Lung (tissue), 12 donors: ENCODE measurements around the gene ANLN. TPM values are rescaled to one million over a fixed set of nuclear protein-coding genes. Genes with fewer than 3 reads are reported as not detected.
"Not testable (repeated sequence)": the region's sequence is repeated elsewhere in the genome, so short reads cannot be mapped to it uniquely, and the experiment has no call there.

Experiments
- ATAC-seq: fragments of 200-7000 bp; cut with Tn5 transposase; one replicate; pipeline ENCODE4 v1.9.1; 2020; ENCODE audit warnings: moderate number of reproducible peaks; ENCODE audit not compliant: insufficient read depth, low FRiP score
- DNase-seq, 3 donors: peaks; one replicate each; pipeline ENCODE4 v3.0.0-alpha.2; 2013 to 2017
- H3K27ac ChIP-seq, 2 donors: one replicate each; pipeline ENCODE4 v1.5.1; 2013; ENCODE audit warnings: mild to moderate bottlenecking in 2 of 2, moderate library complexity in 2 of 2, control low read depth in 1 of 2, inconsistent platforms in 1 of 2, low read depth in 1 of 2, low read length in 1 of 2
- H3K27me3 ChIP-seq, 3 donors: one replicate each; pipeline ENCODE4 v1.5.1; 2013; ENCODE audit warnings: low read length in 2 of 3; ENCODE audit not compliant: control insufficient read depth in 3 of 3, insufficient read depth in 3 of 3
- H3K36me3 ChIP-seq, 4 donors: one replicate each; pipeline ENCODE4 v1.5.1; 2013; ENCODE audit warnings: low read length in 4 of 4, mild to moderate bottlenecking in 1 of 4, moderate library complexity in 1 of 4; ENCODE audit not compliant: control insufficient read depth in 4 of 4, insufficient read depth in 4 of 4
- H3K4me1 ChIP-seq, 5 donors: one replicate each; pipeline ENCODE4 v1.5.1; 2013; ENCODE audit warnings: low read length in 5 of 5, mild to moderate bottlenecking in 2 of 5, moderate library complexity in 1 of 5; ENCODE audit not compliant: control insufficient read depth in 5 of 5, insufficient read depth in 5 of 5
- H3K4me3 ChIP-seq: one replicate; pipeline ENCODE4 v1.5.1; 2013; ENCODE audit warnings: mild to moderate bottlenecking, control low read depth, moderate library complexity
- H3K9ac ChIP-seq, 2 donors: one replicate each; pipeline ENCODE4 v1.5.1; 2013; ENCODE audit warnings: low read length in 2 of 2, control low read depth in 1 of 2; ENCODE audit not compliant: insufficient read depth in 1 of 2
- H3K9me3 ChIP-seq, 4 donors: one replicate each; pipeline ENCODE4 v1.5.1; 2013; ENCODE audit warnings: low read length in 3 of 4, mild to moderate bottlenecking in 1 of 4, moderate library complexity in 1 of 4; ENCODE audit not compliant: control insufficient read depth in 4 of 4, insufficient read depth in 3 of 4
- WGBS, 2 donors: extraction: QIAGEN DNeasy Blood & Tissue Kit; methylation state at CpG; one replicate each; pipeline ENCODE4 v1.1.7; 2013; 5-methylcytosine and 5-hydroxymethylcytosine counted together
- polyA plus RNA-seq, 2 donors: library from polyadenylated mRNA; stranded (reverse); fragments of 200-250 nt; gene quantifications; one replicate each; pipeline ENCODE4 v1.2.1, GENCODE V29; 2013
- total RNA-seq, 2 donors: library from RNA; depleted of rRNA in 1 of 2; stranded (reverse); fragments of >200 nt in 1 of 2; gene quantifications; one replicate each; pipeline ENCODE4 v1.2.1, GENCODE V29; 2014 to 2021
- TF ChIP-seq, protein P1 (sequence below): IDR thresholded peaks from 2 replicates; pipeline ENCODE4 v1.5.1; 2012; ENCODE audit warnings: mild to moderate bottlenecking; ENCODE audit errors: control extremely low read depth, extremely low read depth
- donor health status: control.
- donor health status: control.
- donor health status: Bipolar disorder and iron deficiency.
- donor health status: healthy.
- donor health status: DM: yes; HTN: yes; CAD: no.

ANLN gene
- total and polyA plus RNA-seq, 4 donors, result 1.4 to 13.8 (median 3.2) TPM

DNA sequence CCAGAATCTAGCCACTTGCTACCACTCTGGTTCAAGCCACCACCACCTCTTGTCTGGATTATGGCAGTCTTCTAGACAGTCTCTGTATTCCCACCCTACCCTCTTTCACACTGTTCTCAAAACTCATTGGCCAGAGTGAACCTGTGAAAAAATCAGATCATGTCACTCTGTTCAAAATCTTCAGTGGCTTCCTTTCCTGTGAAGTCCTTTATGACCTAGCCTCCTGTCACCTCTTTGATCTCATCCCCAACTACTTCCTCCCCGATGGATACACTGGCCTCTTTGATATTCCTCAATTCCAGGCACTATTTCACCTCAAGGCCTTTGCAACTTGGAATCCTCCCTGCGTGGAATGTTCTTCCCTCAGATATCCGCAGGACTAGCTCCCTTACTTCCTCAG lies 21.2 kb upstream of the ANLN start:
- Histone ChIP-seq H3K27ac (no peak overlapping the region), H3K27me3 (peaks cover 0 to 20% (median 4%) of the 10 kb centered on the region in 3 donors), H3K9ac (no peak overlapping the region), H3K4me1 (peaks cover 0 to 2% (median 0%) of the 10 kb centered on the region in 5 donors), H3K4me3 (no peak overlapping the region), H3K36me3 (no peaks in the 10 kb centered on the region), H3K9me3 (no peaks in the 10 kb centered on the region)
- no peak for ATAC-seq
- WGBS, 2 donors, result 85 to 87% methylated on average over 3 of the region's 3 CpGs
- TF ChIP-seq, protein P1, sequence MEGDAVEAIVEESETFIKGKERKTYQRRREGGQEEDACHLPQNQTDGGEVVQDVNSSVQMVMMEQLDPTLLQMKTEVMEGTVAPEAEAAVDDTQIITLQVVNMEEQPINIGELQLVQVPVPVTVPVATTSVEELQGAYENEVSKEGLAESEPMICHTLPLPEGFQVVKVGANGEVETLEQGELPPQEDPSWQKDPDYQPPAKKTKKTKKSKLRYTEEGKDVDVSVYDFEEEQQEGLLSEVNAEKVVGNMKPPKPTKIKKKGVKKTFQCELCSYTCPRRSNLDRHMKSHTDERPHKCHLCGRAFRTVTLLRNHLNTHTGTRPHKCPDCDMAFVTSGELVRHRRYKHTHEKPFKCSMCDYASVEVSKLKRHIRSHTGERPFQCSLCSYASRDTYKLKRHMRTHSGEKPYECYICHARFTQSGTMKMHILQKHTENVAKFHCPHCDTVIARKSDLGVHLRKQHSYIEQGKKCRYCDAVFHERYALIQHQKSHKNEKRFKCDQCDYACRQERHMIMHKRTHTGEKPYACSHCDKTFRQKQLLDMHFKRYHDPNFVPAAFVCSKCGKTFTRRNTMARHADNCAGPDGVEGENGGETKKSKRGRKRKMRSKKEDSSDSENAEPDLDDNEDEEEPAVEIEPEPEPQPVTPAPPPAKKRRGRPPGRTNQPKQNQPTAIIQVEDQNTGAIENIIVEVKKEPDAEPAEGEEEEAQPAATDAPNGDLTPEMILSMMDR, result no peak
- no peak for DNase-seq

DNA sequence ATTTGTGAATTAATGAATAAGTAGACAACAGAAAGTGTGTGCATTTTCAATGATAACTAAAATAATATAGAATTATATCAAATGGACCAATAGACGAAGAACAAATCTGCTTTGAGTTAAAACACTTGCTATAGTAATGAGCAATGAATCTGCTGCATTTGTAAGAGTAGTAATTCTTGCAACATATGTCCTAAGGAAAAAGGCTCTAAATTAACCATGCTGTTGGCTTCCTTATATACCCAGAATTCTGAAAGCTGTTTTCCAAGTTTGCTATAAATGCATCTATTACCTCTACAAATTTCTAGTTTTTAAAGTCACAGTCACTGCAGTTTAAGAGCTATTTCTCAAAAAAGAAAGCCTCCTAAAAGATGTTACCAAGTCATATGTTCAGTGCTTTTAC lies 20.5 kb upstream of the ANLN start:
- H3K4me3 ChIP-seq, result no peak overlapping the region
- ATAC-seq (no peak), DNase-seq (no peak)
- H3K36me3 ChIP-seq, result no peaks in the 10 kb centered on the region
- no peaks in the 10 kb centered on the region for H3K9me3 ChIP-seq
- no peak overlapping the region for H3K9ac ChIP-seq
- H3K4me1 ChIP-seq, result peaks cover 0 to 2% (median 0%) of the 10 kb centered on the region in 5 donors
- TF ChIP-seq, protein P1, result no peak
- WGBS, 2 donors, result 94 to 97% methylated on average over 1 of the region's 1 CpG
- peaks cover 0 to 20% (median 4%) of the 10 kb centered on the region in 3 donors for H3K27me3 ChIP-seq
- H3K27ac ChIP-seq, result no peak overlapping the region

DNA sequence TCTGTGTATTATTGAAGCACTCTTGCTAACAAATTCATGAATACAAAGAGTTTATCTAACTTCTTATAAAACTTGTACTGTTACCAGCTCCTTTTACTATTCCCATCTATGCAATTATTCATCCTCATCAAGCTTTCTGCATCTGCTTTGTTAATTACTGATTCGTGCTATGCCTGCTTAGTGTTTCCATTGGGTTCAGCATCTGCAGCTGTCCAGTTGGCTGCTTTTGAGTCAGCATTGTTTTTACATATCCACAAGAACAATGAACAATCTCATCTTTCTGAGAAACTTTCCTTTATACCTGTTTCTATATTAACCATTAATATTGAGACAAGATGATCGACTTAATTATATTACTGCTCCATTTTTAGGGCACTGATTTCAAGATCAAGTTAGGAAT lies 19.6 kb upstream of the ANLN start:
- TF ChIP-seq, protein P1, result no peak
- Histone ChIP-seq H3K9me3 (no peaks in the 10 kb centered on the region), H3K36me3 (no peaks in the 10 kb centered on the region), H3K4me1 (peaks cover 0 to 2% (median 0%) of the 10 kb centered on the region in 5 donors), H3K9ac (no peak overlapping the region), H3K27me3 (peaks cover 0 to 15% (median 2%) of the 10 kb centered on the region in 3 donors), H3K27ac (no peak overlapping the region), H3K4me3 (no peak overlapping the region)
- ATAC-seq (no peak), DNase-seq (no peak)
- 88 to 91% methylated on average over 2 of the region's 2 CpGs for WGBS, 2 donors

DNA sequence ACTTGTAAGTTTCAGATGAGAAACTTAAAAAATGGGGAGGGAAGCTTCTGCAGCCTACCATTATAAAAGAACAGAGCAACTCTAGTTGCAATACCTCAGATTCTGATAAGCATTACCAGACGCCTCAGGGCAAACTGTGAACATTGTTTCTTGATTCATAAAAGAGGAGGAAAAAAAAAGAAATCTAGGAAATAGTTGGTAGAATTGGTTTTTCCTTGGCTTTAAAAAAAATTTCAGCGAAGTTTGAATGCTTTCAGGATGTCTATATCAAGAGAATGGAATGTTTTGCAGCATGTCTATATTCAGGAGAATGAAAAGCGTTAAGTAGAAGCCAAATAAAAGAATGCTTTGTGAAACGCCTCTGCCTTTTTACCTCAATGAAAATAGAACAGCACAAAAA lies 17.5 kb upstream of the ANLN start:
- no peaks in the 10 kb centered on the region for H3K36me3 ChIP-seq
- H3K27ac ChIP-seq, result no peak overlapping the region
- TF ChIP-seq, protein P1, result no peak
- no peak overlapping the region for H3K4me3 ChIP-seq
- H3K27me3 ChIP-seq, result peaks cover 0 to 3% (median 0%) of the 10 kb centered on the region in 3 donors
- WGBS, 2 donors, result 73 to 82% methylated on average over 4 of the region's 4 CpGs
- H3K9ac ChIP-seq, result no peak overlapping the region
- H3K4me1 ChIP-seq, result peaks cover 0 to 2% (median 0%) of the 10 kb centered on the region in 5 donors
- DNase-seq (no peak), ATAC-seq (no peak)
- no peaks in the 10 kb centered on the region for H3K9me3 ChIP-seq

DNA sequence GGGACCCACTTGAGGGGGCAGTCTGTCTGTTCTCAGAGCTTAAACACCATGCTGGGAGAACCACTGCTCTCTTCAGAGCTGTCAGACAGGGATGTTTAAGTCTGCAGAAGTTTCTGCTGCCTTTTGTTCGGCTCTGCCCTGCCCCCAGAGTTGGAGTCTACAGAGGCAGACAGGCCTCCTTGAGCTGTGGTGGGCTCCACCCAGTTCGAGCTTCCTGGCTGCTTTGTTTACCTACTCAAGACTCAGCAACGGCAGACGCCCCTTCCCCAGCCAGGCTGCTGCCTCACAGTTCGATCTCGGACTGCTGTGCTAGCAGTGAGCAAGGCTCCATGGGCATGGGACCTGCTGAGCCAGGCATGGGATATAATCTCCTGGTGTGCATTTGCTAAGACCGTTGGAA lies 11.1 kb upstream of the ANLN start:
- not testable (repeated sequence) for H3K4me1 ChIP-seq, H3K9ac ChIP-seq, H3K27ac ChIP-seq, H3K36me3 ChIP-seq, ATAC-seq, H3K27me3 ChIP-seq, H3K4me3 ChIP-seq, H3K9me3 ChIP-seq, DNase-seq
- 66 to 90% methylated on average over 7 of the region's 7 CpGs for WGBS, 2 donors
